ENCODE data around the gene COQ9. TPM values are rescaled to one million over a fixed set of nuclear protein-coding genes. Genes with fewer than 3 reads are reported as not detected.
A peak's percentile ranks its signal among the peaks of the same experiment; 100 is the strongest.

Gene COQ9
- total RNA-seq, 1 experiment from 2014 or later = 67.4 TPM

- ATAC-seq (no peak), DNase-seq (no peak)
- CTCF ChIA-PET = no interaction called here
- Histone ChIP-seq H2AFZ (ENCODE audit: low read length) (no peak overlapping the region), H3K27ac (ENCODE audit: low read length) (no peak overlapping the region), H3K9me3 (ENCODE audit: low read length) (no peaks in the 10 kb centered on the region), H4K20me1 (ENCODE audit: low read length) (no peaks in the 10 kb centered on the region), H3K9me2 (replicated peaks; ENCODE audit: low read length) (no peaks in the 10 kb centered on the region), H3K9ac (ENCODE audit: low read length) (no peak overlapping the region), H3F3A (ENCODE audit: low read length, unreplicated experiment) (no peaks in the 10 kb centered on the region), H3K27me3 (ENCODE audit: low read length) (no peaks in the 10 kb centered on the region), H3K4me2 (ENCODE audit: low read length) (no peak overlapping the region), H3K36me3 (ENCODE audit: low read depth, low read length) (peaks cover 13% of the 10 kb centered on the region), H3K4me3 (ENCODE audit: low read length) (no peak overlapping the region), H3K79me2 (ENCODE audit: low read length) (peaks cover 81% of the 10 kb centered on the region), H3K4me1 (ENCODE audit: insufficient read depth, low read length) (peaks cover 12% of the 10 kb centered on the region)
- TF ChIP-seq EZH2phosphoT487 (IDR thresholded peaks at IDR 0.05; ENCODE audit: borderline replicate concordance, low read length) (no peak), EZH2 (IDR thresholded peaks at IDR 0.05; ENCODE audit: low read length, unreplicated experiment) (no peak), CTCF (conservative IDR thresholded peaks at IDR 0.05; ENCODE audit: low read depth, low read length) (no peak)
- POLR2A ChIA-PET (ENCODE audit: unreplicated experiment) = no interaction called here
- TSS peak; percentile 2 for BruUV-seq (replicated peaks)
- intact Hi-C loops (cut with micrococcal nuclease) = no loop called here
Observed at GRCh38 chr16:57444711-57445110, 2.6 kb upstream of the COQ9 start.

DNA sequence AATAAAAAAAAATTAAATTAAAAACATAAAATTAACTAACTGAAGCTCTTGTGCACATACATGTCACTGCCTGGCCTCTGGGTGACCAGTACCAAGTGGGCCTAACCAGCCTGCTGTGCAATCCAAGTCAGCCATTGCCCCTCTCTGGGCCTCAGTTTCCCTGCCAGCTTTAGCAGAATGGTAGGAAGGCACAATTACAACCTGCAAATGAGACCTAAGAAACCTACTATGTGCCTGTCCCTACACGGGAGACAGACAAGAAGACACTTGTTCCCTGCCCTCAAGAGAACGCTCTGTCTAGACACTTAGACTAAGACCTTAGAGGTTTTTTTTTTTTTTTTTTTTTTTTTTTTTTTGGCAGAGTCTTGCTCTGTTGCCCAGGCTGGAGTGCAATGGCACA is 1.8 kb upstream of the COQ9 start:
- H3K4me2 ChIP-seq (ENCODE audit: low read length) = no peak overlapping the region
- peaks cover 12% of the 10 kb centered on the region for H3K4me1 ChIP-seq (ENCODE audit: insufficient read depth, low read length)
- peaks cover 12% of the 10 kb centered on the region for H3K36me3 ChIP-seq (ENCODE audit: low read depth, low read length)
- no peaks in the 10 kb centered on the region for H3K9me3 ChIP-seq (ENCODE audit: low read length)
- DNase-seq = no peak
- BruUV-seq (replicated peaks) = no TSS peak
- no peaks in the 10 kb centered on the region for H3F3A ChIP-seq (ENCODE audit: low read length, unreplicated experiment)
- no peak overlapping the region for H3K27ac ChIP-seq (ENCODE audit: low read length)
- intact Hi-C loops (cut with micrococcal nuclease) = no loop called here
- no peak for ATAC-seq
- ChIA-PET CTCF (no interaction called here), POLR2A (ENCODE audit: unreplicated experiment) (no interaction called here)
- H3K27me3 ChIP-seq (ENCODE audit: low read length) = no peaks in the 10 kb centered on the region
- no peaks in the 10 kb centered on the region for H3K9me2 ChIP-seq (replicated peaks; ENCODE audit: low read length)
- H3K4me3 ChIP-seq (ENCODE audit: low read length) = no peak overlapping the region
- TF ChIP-seq CTCF (conservative IDR thresholded peaks at IDR 0.05; ENCODE audit: low read depth, low read length) = no peak
- no peak for TF ChIP-seq EZH2 (IDR thresholded peaks at IDR 0.05; ENCODE audit: low read length, unreplicated experiment)
- no peak for TF ChIP-seq EZH2phosphoT487 (IDR thresholded peaks at IDR 0.05; ENCODE audit: borderline replicate concordance, low read length)
- peaks cover 83% of the 10 kb centered on the region for H3K79me2 ChIP-seq (ENCODE audit: low read length)
- no peak overlapping the region for H3K9ac ChIP-seq (ENCODE audit: low read length)
- no peak overlapping the region for H2AFZ ChIP-seq (ENCODE audit: low read length)
- no peaks in the 10 kb centered on the region for H4K20me1 ChIP-seq (ENCODE audit: low read length)

DNA sequence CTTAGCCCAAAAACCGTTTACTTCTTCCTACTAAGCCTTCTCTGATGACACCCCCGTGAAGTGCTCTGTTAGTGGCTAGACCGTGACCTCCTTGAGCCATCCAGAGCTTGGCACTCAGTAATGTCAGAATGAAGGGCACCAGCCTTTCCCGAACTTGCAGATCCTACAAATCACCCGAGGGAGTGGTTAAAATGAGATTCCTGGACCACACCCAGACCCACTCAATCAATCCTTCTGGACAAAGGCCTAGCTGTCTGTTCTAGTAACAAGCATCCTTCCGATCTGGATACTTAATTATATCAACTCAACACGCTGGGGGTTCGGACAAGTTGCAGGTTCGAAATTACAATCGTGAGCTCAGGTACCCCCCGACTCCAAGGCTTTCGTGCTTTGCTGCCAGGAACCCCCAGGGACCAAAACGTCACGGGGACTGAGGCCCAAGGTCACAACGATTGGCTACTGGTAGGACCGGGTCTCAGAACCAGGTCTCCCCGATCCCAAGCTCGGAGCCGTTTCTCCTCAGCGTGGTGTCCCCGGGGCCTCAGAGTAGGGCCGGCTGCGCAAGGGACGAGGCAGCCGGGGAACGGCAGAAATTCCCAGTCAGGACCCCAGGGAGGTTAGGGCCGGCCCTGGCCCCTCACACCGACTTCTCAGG is 621 bp upstream of the COQ9 start:
- TF ChIP-seq EZH2 (IDR thresholded peaks at IDR 0.05; ENCODE audit: low read length, unreplicated experiment) (no peak), EZH2phosphoT487 (IDR thresholded peaks at IDR 0.05; ENCODE audit: borderline replicate concordance, low read length) (no peak), CTCF (conservative IDR thresholded peaks at IDR 0.05; ENCODE audit: low read depth, low read length) (no peak)
- BruUV-seq (replicated peaks) = no TSS peak
- ATAC-seq (peak; percentile 42), DNase-seq (peak; percentile 16)
- H3K9me3 ChIP-seq (ENCODE audit: low read length) = no peaks in the 10 kb centered on the region
- peaks cover under 1% of the 10 kb centered on the region for H3K36me3 ChIP-seq (ENCODE audit: low read depth, low read length)
- peak overlapping the region; percentile 40; the same call in 1 of the 2 replicates for H3K27ac ChIP-seq (ENCODE audit: low read length)
- peaks cover 12% of the 10 kb centered on the region for H3K4me1 ChIP-seq (ENCODE audit: insufficient read depth, low read length)
- peak overlapping the region; percentile 98 for H3K4me3 ChIP-seq (ENCODE audit: low read length)
- no peaks in the 10 kb centered on the region for H3F3A ChIP-seq (ENCODE audit: low read length, unreplicated experiment)
- H3K27me3 ChIP-seq (ENCODE audit: low read length) = no peaks in the 10 kb centered on the region
- ChIA-PET POLR2A (ENCODE audit: unreplicated experiment) (interaction anchor here (1.0 kb wide), 1 partner anchor 14 kb away, joined by 3 read pairs; no protein-coding TSS in a partner anchor), CTCF (interaction anchor here (0.5 to 1.1 kb wide), 2 partner anchors 25 to 72 kb away, joined by 4 to 17 read pairs; no protein-coding TSS in a partner anchor)
- peak overlapping the region; percentile 99 for H3K4me2 ChIP-seq (ENCODE audit: low read length)
- H2AFZ ChIP-seq (ENCODE audit: low read length) = peak overlapping the region; percentile 77
- peaks cover 73% of the 10 kb centered on the region for H3K79me2 ChIP-seq (ENCODE audit: low read length)
- H3K9ac ChIP-seq (ENCODE audit: low read length) = peak overlapping the region; percentile 96
- no peaks in the 10 kb centered on the region for H3K9me2 ChIP-seq (replicated peaks; ENCODE audit: low read length)
- no peaks in the 10 kb centered on the region for H4K20me1 ChIP-seq (ENCODE audit: low read length)
- intact Hi-C loops (cut with micrococcal nuclease) = no loop called here
